Inferior parietal cortex (tissue), 1 donor: ENCODE measurements around the gene KANSL1L.

Source experiments
- DNase-seq: peaks from one replicate; pipeline ENCODE4 v3.0.0-alpha.2; 2016; ENCODE audit errors: extremely low spot score

The KANSL1L gene

DNA sequence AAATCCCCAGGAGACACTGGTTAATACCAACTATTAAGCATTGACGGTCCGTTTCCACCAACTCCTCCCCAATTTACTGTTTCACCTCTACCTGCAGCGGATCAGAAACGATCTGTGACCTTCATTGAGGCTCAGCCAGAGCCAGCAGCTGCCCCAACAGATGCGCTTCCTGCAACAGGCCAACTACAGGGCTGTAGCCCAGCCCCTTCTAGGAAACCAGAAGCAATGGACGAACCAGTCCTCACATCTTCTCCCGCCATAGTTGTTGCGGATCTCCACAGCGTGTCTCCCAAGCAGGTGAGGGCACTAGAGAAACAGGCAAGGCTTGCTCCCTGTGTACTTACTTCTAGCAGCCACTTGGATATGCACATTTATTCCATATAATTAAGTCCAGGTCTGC, 177.2 kb downstream of the KANSL1L start:
- DNase-seq = no peak

- no peak for DNase-seq
Observed at GRCh38 chr2:209990838-209991237, 180.4 kb downstream of the KANSL1L start.

GRCh38 chr2:209988010-209988409, 183.2 kb downstream of the KANSL1L start:
- no peak for DNase-seq

- DNase-seq = no peak
Observed at GRCh38 chr2:209986415-209986814, 184.8 kb downstream of the KANSL1L start.

GRCh38 chr2:209985874-209986273, 185.3 kb downstream of the KANSL1L start:
- DNase-seq = no peak

DNA sequence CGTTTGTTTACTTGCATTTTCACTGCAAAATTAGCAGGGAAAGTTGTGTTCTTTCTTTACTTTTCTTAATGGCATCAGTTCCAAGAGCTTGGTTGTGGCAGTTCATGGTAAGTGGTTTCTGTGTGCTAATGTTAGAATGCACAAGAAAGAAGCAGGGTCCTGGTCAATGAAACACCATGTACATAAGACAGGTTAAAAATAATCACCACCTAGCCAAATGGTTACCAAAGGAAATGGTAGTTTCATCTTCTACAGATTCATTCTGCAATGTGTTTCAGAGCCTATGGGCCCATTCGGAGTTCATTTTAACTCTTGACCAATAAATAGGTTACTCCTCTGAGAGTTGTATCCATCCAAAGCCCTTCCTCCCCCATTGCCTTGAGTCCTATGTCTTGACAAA, 186.9 kb downstream of the KANSL1L start:
- no peak for DNase-seq

DNA sequence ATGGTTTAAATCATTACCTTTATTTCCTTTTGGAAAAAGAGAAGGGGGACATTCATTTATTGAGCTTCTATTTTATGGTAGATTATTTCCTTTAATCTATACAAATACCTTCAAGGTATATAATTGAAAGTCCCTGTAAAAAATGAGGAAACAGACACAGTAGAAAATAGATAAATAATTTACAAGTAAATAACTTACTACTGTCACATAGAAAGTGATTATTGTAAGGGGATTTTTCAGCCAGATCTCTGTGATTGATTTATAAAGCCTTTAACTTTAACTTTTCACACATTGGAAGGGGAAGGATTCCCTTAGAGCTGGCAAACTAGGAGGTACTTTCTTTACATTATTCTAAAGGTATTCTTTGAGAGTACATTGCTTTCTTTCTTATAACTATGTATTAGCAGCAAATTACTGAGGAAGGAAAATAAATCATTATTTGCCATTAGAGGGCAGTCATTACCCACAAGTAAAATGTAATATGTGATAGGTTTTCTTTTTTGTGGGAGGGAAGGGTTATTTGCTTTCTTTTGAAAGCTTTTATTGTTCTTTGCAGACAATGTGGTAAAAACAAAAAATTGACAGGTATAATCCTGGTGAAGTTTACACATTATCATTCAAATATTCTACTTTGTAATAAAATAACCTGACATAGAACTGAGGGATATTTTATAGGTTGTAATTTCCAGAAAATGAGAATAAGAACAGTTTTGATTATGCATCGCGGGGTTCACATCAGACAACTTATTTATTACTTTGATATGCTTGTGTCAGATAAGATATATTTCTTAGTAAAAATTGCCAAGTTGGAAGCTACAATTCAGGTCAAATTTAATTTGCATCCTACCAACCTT, 193.6 kb downstream of the KANSL1L start:
- DNase-seq = peak; percentile 77

DNA sequence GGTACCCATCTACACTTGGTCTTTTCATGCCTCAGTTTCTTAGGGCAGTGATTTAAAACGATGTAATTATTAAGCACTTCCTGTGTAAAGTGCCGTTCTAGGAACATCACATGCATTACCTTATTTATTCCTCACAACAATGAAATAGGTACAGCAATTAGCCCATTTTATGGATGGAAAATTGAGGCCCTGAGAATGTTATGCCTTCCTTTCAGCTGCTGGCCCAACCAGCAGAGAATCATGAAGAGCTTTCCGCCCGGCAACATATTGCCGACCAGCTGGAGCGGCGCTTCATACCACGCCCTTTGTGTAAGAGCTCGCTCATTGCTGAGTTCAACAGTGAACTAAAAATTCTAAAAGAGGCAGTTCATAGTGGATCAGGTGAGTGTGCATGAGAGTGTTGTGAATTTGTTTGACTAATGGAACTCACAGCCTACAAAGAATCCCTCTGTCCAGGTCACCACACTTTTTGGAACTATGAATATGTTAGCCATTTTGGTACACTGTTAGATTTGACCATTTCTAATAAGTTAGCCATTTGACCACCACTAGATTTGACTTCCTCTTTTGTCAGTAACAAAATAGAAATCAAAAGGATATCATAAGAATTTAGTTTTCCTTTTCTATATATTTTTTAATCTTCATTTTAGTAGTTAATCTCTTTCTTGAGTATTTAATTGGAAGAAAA, 194.4 kb downstream of the KANSL1L start:
- DNase-seq = no peak

DNA sequence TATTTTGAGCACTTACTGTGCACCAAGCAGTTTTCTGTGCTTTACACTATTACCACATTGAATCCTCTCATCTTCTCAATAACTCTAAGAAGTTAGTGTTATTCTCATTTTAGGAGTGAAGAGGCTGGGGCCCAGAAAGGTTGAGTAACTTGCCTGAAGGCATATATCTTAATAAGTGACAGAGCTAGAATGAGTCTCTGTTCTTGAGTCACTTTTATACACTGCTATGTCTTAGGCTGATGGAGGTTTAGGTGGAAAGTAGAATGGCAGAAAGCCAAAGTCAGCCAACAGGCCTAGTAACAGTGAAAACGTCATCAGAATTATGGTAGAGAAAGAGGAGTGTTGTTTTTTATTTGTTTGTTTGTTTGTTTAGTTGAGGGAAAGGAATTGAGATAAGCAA, 196.6 kb downstream of the KANSL1L start:
- DNase-seq = no peak

DNA sequence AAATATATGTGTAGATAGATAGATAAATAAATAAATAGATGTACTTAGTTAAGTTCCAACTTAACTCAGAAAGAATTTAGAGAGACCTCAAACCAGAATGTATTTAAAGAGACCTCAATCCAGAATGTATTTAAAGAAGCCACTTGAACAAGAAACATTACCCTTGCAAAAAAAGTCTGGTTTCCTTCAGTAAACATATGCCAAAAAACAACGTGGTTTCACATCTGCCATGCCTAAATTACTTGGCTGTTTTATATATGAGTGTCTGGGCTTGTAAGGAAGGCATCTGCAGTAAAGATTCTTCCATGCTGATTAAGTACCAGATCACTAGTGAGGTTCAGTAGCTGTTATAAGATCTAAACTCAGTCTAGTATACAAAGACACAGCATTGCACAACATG, 197.9 kb downstream of the KANSL1L start:
- no peak for DNase-seq
